Myocyte (in vitro differentiated cells): ENCODE data around the gene CDHR2. TPM values are rescaled to one million over a fixed set of nuclear protein-coding genes. Genes with fewer than 3 reads are reported as not detected.

Source experiments
- DNase-seq: peaks from one replicate; pipeline ENCODE4 v3.0.0-alpha.2; 2012; ENCODE audit warnings: low read depth
- microRNA-seq: library from miRNA; unstranded; fragments of <30 nt; microRNA quantifications from one replicate; pipeline ENCODE4, GENCODE V29; 2016
- total RNA-seq: library from RNA; depleted of rRNA; stranded (reverse); fragments of >200 nt; gene quantifications from 2 replicates; pipeline ENCODE4 v1.2.3, GENCODE V29; 2014

The CDHR2 gene
- total RNA-seq, 1 donor from 2014 or later: not detected

GRCh38 chr5:176639208-176639607 is 90.1 kb downstream of the CDHR2 start:
- no peak for DNase-seq

- DNase-seq: peak; percentile 87
These were observed 90.8 kb downstream of the CDHR2 start for GRCh38 chr5:176639981-176640380.

GRCh38 chr5:176640616-176641015 is 91.5 kb downstream of the CDHR2 start:
- no peak for DNase-seq

DNA sequence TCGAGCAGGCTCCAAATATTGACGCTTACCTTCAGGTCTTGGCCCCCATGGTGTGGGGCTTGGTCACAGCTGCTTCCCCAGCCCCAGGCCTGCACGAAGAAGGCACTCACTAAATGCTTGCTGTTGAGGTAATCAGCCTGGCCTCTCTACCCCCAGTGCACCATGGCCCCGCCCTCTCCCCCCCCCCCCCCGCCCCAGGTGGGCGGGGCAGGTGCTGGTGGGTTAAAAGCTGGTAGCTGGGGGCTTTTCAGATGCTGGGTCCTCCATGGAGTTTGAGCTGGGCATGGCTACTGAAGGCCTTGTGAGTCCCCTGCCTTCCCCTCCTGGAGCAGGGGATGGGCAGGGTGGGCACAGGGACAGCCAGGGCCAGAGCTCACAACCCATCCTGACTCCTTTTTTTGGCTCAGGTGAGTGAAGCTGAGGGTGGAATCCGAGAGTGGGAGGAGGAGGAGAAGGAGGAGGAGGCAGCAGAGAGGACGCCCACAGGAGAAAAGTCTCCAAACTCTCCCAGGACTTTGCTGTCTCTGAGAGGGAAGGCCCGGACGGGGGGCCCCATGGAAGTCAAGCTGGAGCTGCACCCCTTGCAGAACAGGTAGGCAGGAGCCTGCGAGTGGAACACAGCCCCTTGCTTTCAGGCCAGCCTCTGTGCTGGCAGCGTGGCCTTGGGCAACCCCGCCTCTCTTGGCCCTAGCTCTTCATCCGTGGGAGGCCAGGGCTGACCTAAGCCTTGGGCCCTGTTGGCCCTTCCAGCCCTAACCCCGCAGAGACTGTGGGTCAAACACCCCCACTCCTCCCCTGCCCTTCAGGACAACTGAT is 93.7 kb downstream of the CDHR2 start:
- no peak for DNase-seq

DNA sequence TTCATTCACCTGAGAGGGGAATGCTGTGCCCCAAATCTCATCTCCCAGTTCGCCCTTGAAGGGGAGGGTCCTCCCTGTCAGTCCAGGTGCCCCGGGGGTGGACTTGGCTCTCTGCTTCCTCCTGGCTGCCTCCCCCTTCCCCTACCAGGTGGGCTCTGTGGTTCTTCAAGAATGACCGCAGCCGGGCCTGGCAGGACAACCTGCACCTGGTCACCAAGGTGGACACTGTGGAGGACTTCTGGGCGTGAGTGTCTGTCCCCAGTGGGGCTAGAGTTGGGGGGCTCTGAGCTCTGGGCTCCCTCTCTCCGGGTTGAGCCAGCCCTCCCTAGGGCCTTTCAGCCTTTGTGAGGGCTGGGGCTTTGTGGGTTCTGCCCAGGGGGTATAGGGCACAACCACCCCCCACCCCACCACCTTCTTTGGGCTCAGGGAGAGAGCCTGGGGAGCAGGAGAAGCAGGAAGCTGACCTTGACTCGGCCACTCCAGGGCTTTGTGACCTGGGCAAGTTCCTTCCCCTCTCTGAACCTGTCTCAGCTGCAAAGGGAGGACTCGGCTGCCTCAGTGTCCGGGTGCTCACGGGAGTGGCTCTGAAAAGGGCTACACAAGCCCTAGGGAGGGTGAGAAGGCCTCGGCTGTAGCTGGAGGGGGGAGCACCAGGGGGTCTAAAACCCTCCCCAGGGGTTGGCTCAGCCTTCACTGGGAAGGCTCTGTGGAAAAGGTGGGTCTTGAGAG is 94.5 kb downstream of the CDHR2 start:
- DNase-seq: no peak

DNA sequence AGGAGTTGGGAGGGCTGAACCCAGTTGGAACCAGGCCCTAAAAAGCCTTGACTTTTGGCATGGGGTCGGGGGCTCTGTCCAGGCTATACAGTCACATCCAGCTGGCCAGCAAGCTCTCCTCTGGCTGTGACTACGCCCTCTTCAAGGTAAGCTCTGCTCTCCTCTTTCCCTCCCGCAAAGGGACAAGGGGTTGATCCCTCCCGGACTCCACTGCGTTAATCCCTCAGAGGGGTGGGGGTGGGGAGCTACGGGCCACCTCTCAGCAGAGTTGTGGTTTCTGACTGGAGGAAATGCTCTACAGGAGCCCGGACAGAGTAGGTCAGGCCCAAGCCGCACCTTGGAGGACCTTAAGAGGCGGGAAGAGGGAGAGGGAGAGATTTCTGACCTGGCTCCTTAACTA is 95.2 kb downstream of the CDHR2 start:
- DNase-seq: no peak

- DNase-seq: no peak
These were observed 95.9 kb downstream of the CDHR2 start for GRCh38 chr5:176644878-176645670.

Small RNA genes lying within 50 kb of the gene (microRNA-seq; reads per million reads assigned to microRNA genes)
- not detected for gene MIR4281

Other genes starting within 250 kb of the CDHR2 start
- gene KIAA1191, start 187.6 kb upstream of the CDHR2 start, total RNA-seq: 96.3 and 103 TPM in 2 replicates
- gene ARL10, start 183.9 kb upstream of the CDHR2 start, total RNA-seq: 6.5 TPM in 2 replicates
- gene NOP16, start 160.7 kb upstream of the CDHR2 start, total RNA-seq: 17.4 and 29.7 TPM in 2 replicates
- gene HIGD2A, start 160.6 kb upstream of the CDHR2 start, total RNA-seq: 123 and 125 TPM in 2 replicates
- gene CLTB, start 132.8 kb upstream of the CDHR2 start, total RNA-seq: 211 and 223 TPM in 2 replicates
- gene FAF2, start 101.0 kb upstream of the CDHR2 start, total RNA-seq: 23.5 and 25.0 TPM in 2 replicates
- gene RNF44, start 11.9 kb upstream of the CDHR2 start, total RNA-seq: 9.6 and 10.6 TPM in 2 replicates
- gene GPRIN1, start 60.8 kb downstream of the CDHR2 start, total RNA-seq: 5.2 and 9.6 TPM in 2 replicates
- gene SNCB, start 81.2 kb downstream of the CDHR2 start, total RNA-seq: 0.16 and 1.0 TPM in 2 replicates
- not detected in 2 replicates for gene EIF4E1B, start 81.3 kb downstream of the CDHR2 start, total RNA-seq
- 47.9 and 50.0 TPM in 2 replicates for gene TSPAN17, start 98.1 kb downstream of the CDHR2 start, total RNA-seq